ENCODE data around the gene TMTC1.

The TMTC1 gene

DNA sequence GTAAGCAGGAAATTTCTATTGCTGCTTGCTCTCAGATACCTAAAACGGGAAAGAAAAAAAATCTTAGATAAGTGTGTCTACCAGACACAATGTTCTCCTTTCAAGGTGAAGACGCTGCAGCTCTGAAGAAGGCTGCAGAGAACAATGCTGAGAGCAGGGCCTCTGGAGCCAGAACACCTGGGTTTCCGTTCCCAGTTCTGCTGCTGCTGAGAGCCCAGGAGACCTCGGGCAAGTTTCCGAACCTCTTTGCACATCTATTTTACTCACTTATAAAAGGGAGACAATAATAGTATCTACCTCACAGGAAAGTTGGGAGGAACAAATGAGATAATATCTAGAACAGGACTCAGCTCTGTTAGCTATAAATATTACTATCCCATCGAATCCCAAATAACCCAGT lies 122.9 kb downstream of the TMTC1 start:
- TF ChIP-seq, protein P1, sequence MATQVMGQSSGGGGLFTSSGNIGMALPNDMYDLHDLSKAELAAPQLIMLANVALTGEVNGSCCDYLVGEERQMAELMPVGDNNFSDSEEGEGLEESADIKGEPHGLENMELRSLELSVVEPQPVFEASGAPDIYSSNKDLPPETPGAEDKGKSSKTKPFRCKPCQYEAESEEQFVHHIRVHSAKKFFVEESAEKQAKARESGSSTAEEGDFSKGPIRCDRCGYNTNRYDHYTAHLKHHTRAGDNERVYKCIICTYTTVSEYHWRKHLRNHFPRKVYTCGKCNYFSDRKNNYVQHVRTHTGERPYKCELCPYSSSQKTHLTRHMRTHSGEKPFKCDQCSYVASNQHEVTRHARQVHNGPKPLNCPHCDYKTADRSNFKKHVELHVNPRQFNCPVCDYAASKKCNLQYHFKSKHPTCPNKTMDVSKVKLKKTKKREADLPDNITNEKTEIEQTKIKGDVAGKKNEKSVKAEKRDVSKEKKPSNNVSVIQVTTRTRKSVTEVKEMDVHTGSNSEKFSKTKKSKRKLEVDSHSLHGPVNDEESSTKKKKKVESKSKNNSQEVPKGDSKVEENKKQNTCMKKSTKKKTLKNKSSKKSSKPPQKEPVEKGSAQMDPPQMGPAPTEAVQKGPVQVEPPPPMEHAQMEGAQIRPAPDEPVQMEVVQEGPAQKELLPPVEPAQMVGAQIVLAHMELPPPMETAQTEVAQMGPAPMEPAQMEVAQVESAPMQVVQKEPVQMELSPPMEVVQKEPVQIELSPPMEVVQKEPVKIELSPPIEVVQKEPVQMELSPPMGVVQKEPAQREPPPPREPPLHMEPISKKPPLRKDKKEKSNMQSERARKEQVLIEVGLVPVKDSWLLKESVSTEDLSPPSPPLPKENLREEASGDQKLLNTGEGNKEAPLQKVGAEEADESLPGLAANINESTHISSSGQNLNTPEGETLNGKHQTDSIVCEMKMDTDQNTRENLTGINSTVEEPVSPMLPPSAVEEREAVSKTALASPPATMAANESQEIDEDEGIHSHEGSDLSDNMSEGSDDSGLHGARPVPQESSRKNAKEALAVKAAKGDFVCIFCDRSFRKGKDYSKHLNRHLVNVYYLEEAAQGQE (IDR thresholded peaks at IDR 0.05; ENCODE audit: low read depth): no peak
- no peak for TF ChIP-seq CREB1 (IDR thresholded peaks at IDR 0.05; ENCODE audit: low read depth)
- no peak for TF ChIP-seq MAX (IDR thresholded peaks at IDR 0.05)
- no peak for TF ChIP-seq EGR1 (IDR thresholded peaks at IDR 0.05)
- no peak for TF ChIP-seq USF1 (IDR thresholded peaks at IDR 0.05)
- TF ChIP-seq TCF12 (IDR thresholded peaks at IDR 0.05; ENCODE audit: low read depth): no peak
- no peak for TF ChIP-seq NFIC (IDR thresholded peaks at IDR 0.05)
- TF ChIP-seq TAF1 (IDR thresholded peaks at IDR 0.05; ENCODE audit: low read depth): no peak
- TF ChIP-seq TEAD4 (IDR thresholded peaks at IDR 0.05): no peak
- TF ChIP-seq FOXM1 (IDR thresholded peaks at IDR 0.05; ENCODE audit: borderline replicate concordance, low read depth): no peak
- no peak for TF ChIP-seq CEBPB (IDR thresholded peaks at IDR 0.05)
- no peak for TF ChIP-seq RAD21 (IDR thresholded peaks at IDR 0.05; ENCODE audit: low read depth)
- TF ChIP-seq EP300 (IDR thresholded peaks at IDR 0.05; ENCODE audit: borderline replicate concordance): no peak
- no peak for TF ChIP-seq YY1 (IDR thresholded peaks at IDR 0.05; ENCODE audit: low read depth)
- no peak for TF ChIP-seq ZBTB7A (IDR thresholded peaks at IDR 0.05; ENCODE audit: low read depth)

DNA sequence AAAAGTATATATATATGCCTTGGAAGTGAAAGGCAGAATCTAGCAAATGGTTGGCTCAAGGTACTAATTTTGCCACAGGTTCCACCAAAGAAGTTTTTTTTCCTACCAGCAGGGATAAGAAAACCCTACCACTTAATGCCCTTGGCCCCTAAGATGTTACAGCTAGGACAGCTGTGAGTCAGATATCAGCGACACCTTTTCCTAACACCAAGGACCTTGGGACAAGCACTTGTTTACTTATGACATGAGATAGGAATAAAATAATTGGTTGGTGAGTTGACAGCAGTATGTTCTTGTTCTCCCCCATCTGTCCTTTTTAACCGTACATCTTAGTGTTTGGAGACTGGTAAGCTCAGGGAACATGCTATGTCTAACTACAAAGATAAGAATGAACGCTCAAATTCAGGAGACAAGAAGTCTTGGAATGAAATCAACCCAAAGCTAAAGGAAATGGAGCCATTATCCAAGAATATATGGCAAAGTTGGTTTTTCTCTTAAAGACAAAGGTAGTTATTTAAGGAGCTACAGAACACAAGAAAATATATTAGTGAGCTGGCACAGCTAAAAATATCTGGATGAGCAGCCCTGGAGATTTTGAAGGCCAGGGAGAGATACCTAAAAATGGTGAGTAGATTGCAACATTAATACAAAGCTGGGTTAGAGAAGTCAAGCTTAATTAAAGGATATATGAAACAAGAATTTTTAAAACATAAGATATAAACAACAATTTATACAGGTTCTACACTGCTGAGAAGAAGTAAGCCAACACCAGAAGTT lies 126.8 kb downstream of the TMTC1 start:
- TF ChIP-seq FOXM1 (IDR thresholded peaks at IDR 0.05; ENCODE audit: borderline replicate concordance, low read depth) (no peak), NFIC (IDR thresholded peaks at IDR 0.05) (no peak), TCF12 (IDR thresholded peaks at IDR 0.05; ENCODE audit: low read depth) (no peak), CEBPB (IDR thresholded peaks at IDR 0.05) (no peak), CREB1 (IDR thresholded peaks at IDR 0.05; ENCODE audit: low read depth) (no peak), RAD21 (IDR thresholded peaks at IDR 0.05; ENCODE audit: low read depth) (no peak), YY1 (IDR thresholded peaks at IDR 0.05; ENCODE audit: low read depth) (no peak), TEAD4 (IDR thresholded peaks at IDR 0.05) (no peak), TAF1 (IDR thresholded peaks at IDR 0.05; ENCODE audit: low read depth) (no peak), ZBTB7A (IDR thresholded peaks at IDR 0.05; ENCODE audit: low read depth) (no peak), MAX (IDR thresholded peaks at IDR 0.05) (no peak), EGR1 (IDR thresholded peaks at IDR 0.05) (no peak)
- TF ChIP-seq, protein P1 (IDR thresholded peaks at IDR 0.05; ENCODE audit: low read depth): no peak

- TF ChIP-seq CEBPB (IDR thresholded peaks at IDR 0.05): no peak
- no peak for TF ChIP-seq ZBTB7A (IDR thresholded peaks at IDR 0.05; ENCODE audit: low read depth)
- TF ChIP-seq CREB1 (IDR thresholded peaks at IDR 0.05; ENCODE audit: low read depth): no peak
- TF ChIP-seq, protein P1 (IDR thresholded peaks at IDR 0.05; ENCODE audit: low read depth): no peak
- no peak for TF ChIP-seq EP300 (IDR thresholded peaks at IDR 0.05; ENCODE audit: borderline replicate concordance)
- no peak for TF ChIP-seq TCF12 (IDR thresholded peaks at IDR 0.05; ENCODE audit: low read depth)
- TF ChIP-seq FOXM1 (IDR thresholded peaks at IDR 0.05; ENCODE audit: borderline replicate concordance, low read depth): no peak
- no peak for TF ChIP-seq EGR1 (IDR thresholded peaks at IDR 0.05)
- TF ChIP-seq USF1 (IDR thresholded peaks at IDR 0.05): no peak
- TF ChIP-seq YY1 (IDR thresholded peaks at IDR 0.05; ENCODE audit: low read depth): no peak
- TF ChIP-seq NFIC (IDR thresholded peaks at IDR 0.05): no peak
- no peak for TF ChIP-seq TAF1 (IDR thresholded peaks at IDR 0.05; ENCODE audit: low read depth)
- TF ChIP-seq TEAD4 (IDR thresholded peaks at IDR 0.05): no peak
- no peak for TF ChIP-seq MAX (IDR thresholded peaks at IDR 0.05)
- no peak for TF ChIP-seq RAD21 (IDR thresholded peaks at IDR 0.05; ENCODE audit: low read depth)
These were observed 127.9 kb downstream of the TMTC1 start for GRCh38 chr12:29655861-29656260.
